GM08714 (cell line): ENCODE data around the gene C4orf17.
"Not testable (repeated sequence)": the region's sequence is repeated elsewhere in the genome, so short reads cannot be mapped to it uniquely, and the experiment has no call there.

Experiments
- H3K4me3 ChIP-seq: fragments of 200-500 bp; sonication (Bioruptor generic); 2 replicates; pipeline ENCODE4 v1.5.1; 2014; ENCODE audit warnings: mild to moderate bottlenecking, low read length, inconsistent platforms
- ZNF274 ChIP-seq: IDR thresholded peaks from 2 replicates; pipeline ENCODE4 v1.6.1; 2012; ENCODE audit warnings: mild to moderate bottlenecking, low read depth, low read length

The C4orf17 gene

DNA sequence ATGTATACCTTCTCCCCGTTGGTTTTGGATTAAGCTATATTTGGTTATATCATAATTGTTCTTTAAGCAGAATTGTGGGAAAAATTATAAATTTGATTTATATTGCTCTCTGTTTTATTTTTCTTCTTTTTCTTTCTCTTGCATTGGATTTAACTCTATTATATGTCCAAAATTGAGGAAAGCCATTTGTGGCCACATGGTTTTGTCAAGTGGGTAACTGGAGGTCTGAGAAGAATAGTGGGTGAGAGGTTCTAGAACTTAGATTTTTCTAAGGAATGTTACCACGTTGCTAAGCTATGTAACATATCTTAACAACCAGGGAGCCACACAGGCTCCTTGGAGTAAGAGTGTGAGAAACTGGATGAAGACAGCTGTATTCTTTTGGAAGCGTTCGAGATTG lies at the start of gene C4orf17:
C4orf17 (plus strand) TSS at position 301 of the 400 bp plus-strand sequence. CDS start 2,061 bp downstream, outside the sequence.
- no peak for TF ChIP-seq ZNF274
- no peak within 1 kb of the TSS for H3K4me3 ChIP-seq

DNA sequence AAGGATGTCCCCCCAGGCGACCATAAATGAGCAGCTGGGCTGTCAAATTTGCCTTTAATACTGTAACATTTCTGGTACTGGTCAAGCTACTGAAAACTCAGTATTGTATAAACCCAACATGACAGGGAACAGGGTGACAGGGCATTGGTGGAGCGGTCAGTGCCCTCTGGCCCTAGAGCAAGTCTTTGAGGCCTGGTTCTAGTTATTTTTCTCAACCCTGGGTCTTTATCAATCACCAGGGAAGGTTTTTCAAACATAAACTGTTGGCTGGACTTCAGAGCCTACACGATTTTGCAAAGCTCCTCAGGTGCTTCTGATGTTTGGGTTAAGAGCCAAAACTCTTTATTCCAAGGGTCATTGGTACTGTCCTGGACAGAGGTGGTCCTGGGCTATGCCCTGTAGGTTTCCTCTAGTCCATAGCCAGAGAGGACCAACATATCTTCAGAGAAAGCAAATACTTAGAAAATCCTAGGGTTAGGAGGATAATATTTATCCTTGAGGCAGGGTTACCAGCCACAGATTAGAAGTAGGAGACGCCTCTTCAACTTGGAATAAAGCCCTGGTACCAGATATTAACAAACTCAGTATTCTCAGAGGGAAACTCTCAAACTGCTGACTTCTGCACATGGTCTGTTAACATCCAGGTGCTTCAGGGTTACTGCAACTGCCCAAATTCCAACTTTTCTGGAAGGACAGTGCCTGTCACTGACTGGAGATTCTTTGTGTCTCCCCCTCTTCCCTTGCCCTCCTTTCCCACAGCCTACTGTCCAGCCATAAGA lies 49.0 kb upstream of the C4orf17 start:
- H3K4me3 ChIP-seq = no peak overlapping the region
- no peak for TF ChIP-seq ZNF274

DNA sequence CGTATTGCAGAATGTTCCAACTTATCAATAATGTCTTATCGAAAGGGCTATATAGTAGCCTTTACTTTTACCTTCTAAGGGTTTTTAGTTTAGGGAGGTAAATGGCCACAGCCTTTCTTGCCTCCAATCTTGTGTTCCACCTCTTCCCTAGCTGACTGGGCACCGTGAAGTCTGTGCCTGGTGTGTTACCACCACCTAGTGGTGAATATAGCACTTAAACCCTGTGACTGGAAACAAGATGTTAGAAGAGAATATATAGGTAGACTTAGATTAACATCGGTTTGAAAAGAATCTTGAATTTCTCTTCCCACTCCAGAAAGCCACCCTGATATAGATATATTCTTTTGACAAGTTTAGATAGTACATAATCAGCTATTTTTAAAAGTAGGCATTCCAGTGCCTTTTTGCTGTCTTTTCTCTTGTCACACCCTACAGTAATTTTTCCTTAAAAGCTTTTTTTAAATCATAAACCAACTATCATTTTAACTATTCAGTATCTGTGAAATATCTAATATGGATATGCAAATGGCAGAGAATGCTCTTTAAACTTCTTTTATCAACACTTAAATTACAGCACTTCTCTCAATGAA lies 47.9 kb upstream of the C4orf17 start:
- TF ChIP-seq ZNF274 = no peak
- no peak overlapping the region for H3K4me3 ChIP-seq

DNA sequence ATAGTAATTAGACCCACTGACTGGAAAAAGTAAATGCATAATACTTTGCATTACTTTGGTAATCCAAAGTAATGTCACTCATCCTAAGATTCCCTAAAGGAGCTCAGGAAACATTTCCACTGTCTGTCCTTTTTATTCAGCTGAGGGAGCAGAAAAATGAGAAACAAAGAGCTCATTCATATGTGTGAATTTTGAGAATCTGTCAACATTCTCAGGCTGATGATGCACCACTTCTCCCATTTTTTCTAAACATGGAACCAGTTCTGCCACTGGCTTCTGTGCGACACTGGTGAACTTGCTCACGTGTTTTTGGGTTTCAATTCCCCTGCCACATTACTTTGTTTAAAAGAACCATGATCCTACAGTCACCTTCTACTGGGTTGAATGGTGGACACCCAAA lies 47.3 kb upstream of the C4orf17 start:
- no peak for TF ChIP-seq ZNF274
- no peak overlapping the region for H3K4me3 ChIP-seq

DNA sequence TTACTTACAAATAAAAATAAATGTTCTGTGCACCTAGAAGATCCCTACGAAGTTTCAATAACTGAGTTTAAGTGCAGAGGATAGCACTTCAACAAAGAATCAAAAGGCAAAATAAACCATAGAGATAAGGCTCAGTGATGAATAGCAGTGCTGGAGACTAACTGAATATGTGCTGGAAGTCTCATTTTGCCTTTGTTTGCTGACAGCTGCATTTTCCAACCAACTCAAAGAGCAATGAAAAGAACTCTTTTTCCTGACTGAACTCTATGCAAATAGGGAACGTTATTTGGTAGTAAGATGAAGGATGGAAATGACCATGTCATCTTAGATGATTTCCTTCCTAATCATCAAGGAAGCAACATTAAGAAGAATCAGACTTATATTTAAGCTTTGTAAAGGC lies 42.9 kb upstream of the C4orf17 start:
- TF ChIP-seq ZNF274 = no peak
- no peak overlapping the region for H3K4me3 ChIP-seq

DNA sequence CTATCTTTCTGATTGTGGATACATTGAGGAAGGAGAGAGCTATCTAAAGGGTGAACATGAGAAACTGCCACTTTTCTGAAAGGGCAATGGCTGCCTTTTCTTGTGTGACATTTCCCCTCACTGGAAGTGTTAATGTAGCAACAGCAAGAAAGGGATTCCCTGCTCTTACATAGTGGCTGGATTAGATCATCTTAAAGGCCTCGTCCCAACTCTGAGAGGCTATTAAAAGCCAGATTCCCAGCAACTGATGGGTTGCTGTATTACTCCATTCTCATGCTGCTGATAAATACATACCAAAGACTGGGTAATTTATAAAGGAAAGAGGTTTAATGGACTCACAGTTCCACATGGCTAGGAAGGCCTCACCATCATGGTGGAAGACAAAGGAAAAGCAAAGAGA lies 41.9 kb upstream of the C4orf17 start:
- no peak for TF ChIP-seq ZNF274

DNA sequence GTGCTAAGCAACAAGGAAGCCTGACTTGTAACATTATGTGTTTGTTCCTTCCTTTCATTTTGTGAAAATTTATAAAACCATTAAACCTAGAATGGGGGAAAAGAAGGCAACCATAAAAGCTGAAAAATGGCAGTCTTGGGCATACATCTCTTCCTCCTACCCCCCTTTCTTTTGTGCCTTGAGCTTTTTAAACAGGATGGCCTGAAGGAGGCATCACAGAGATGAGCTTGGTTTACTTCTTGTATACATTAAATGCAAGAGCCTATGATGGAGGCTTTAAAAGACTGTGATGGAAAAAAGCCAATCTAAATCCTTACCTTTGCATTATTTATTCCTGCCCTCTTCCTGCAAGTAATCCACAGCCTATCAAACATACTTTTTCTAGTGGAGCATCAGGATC lies 39.5 kb upstream of the C4orf17 start:
- H3K4me3 ChIP-seq = no peak overlapping the region
- no peak for TF ChIP-seq ZNF274

More for the DNA sequence above, 41.9 kb upstream of the C4orf17 start:
- H3K4me3 ChIP-seq = no peak overlapping the region

DNA sequence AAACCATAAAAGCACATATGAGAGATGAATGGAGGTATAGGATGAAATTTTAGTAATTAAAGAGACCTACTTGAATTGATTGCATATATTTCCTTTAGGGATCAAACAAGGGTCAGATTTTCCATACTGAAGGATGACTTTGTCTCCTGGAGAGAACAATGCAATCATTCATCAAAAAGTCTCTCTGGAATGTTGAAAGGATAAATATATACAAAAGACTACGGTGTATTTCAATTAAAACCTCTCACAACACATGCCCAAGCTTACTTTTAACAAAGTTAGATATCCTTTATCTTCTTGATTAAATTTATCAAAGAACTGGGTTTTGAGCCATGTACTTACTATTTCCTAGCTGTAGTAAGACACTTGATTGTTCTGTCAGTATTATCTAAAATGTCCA lies 38.9 kb upstream of the C4orf17 start:
- TF ChIP-seq ZNF274 = no peak
- H3K4me3 ChIP-seq = no peak overlapping the region

DNA sequence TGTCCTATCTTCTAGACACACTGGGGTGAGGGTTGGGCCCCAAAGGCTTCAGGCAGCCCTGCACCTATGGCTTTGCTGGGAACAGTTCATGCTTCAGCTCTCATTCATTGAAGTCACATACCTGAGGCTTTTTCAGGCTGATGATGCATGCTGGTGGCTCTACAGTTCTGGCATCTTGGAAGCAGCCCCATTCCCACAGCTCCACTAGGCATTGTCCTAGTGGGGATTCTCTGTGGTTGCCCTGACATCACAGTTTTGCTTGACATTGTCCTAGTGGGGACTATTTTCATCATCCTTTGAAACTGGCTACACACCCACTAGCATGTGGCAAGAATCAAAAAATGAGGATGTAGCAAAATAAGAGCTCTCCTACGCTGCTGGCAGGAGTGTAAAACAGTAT lies 37.7 kb upstream of the C4orf17 start:
- H3K4me3 ChIP-seq = no peak overlapping the region
- TF ChIP-seq ZNF274 = no peak

DNA sequence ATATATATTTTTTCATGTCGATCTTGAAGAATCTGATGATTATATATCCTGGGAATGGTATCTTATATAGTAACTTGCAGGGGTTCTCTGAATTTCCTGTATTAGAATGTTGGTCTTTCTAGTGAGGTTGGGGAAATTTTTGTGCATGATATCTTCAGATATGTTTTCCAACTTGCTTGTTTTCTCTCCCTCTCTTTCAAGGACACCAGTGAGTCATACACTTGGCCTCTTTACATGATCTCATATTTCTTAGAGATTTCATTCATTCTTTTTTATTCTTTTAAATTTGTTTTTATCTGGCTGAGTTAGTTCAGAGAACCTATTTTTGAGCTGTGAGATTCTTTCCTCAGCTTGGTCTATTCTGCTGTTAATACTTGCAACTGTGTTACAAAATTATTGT lies 27.2 kb upstream of the C4orf17 start:
- no peak overlapping the region for H3K4me3 ChIP-seq
- no peak for TF ChIP-seq ZNF274

DNA sequence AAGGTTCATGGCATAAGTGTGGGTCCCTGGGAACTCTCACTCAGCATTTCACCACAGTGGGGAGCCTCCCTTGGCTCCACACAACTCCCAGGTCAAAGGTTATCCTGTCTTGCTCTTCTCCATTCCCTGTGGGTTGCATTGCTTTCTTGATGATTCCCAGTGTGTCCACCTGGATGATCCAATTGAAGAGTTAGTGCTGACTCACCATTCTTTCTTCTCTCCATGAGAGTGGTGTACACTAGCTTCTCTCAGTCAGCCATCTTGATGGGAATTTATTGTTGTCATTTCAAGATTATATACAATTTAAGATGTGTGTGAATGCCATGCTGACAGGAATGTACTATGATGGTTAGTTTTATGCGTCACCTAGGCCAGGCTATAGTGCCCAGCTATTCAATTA lies 25.6 kb upstream of the C4orf17 start:
- H3K4me3 ChIP-seq = no peak overlapping the region
- no peak for TF ChIP-seq ZNF274

DNA sequence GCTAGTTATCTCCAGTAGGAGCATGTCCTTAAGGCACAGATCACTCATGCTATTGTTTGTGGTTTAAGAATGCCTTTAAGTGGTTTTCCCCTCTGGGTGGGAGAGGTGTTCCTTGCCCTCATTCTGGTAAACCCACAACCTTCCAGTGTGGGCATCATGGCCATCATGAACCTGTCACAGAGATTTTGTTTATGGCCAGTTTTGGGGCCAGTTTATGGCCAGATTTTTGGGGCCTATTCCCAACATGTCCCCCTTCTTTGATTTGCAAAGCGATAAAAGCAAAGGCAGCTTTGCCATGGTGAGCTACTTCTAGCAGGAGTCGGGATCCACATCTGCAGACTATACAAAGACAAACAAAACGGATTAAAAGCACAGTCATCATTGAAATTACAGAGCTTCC lies 24.2 kb upstream of the C4orf17 start:
- not testable (repeated sequence) for H3K4me3 ChIP-seq

DNA sequence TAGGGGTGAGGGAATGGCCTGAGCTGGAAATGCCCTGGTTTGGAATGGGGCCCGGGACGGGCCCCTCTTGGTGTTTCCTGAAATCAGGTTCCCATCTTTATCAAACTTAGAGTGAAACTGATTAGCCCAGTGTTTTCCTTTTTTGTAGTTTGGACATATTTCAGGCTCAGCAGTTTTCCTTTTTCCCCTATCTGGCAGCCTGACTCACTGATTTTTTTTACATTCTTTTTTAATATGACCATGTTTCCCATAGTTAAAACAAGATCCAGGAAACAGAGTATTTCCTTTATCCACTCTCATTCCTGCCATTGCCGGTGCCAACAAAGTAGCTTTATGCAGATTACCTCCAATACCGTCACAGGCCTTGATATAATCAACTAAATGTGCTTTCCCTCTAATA lies 20.5 kb upstream of the C4orf17 start:
- TF ChIP-seq ZNF274 = no peak
- no peak overlapping the region for H3K4me3 ChIP-seq

DNA sequence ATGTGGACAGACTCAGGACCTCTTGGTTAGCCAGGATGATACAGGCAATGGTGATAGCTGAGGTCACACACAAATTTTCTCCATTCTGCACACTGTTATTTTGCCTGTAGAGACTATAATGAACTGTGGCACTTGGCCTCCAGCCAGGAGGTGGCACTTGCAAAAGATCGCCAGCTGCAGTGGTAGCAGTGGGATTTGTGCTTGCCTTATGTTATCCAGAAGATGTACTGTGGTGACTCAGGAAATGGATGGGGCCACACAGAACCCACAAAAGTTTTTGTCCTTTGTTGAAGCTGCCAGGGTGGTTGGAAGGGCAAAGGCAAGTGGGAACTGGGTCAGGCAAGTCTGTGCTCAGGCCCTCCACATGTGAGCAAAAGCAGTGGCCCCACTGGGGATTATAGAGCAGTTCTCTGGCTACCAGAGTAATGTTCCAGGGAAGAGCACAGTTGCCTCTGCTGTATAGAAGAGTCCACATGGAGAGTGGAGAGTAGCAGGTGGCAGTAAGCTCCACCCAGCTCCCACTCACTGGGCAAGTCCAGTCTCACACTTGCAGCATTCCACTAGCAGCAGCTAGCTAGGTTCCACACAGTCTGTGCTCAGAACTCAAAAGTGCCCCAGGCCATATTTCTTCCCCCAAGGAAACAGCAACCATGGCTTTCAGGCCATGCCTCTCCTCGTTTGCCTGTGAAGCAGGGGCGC lies 5.9 kb upstream of the C4orf17 start:
- no peak for TF ChIP-seq ZNF274
- no peak overlapping the region for H3K4me3 ChIP-seq

DNA sequence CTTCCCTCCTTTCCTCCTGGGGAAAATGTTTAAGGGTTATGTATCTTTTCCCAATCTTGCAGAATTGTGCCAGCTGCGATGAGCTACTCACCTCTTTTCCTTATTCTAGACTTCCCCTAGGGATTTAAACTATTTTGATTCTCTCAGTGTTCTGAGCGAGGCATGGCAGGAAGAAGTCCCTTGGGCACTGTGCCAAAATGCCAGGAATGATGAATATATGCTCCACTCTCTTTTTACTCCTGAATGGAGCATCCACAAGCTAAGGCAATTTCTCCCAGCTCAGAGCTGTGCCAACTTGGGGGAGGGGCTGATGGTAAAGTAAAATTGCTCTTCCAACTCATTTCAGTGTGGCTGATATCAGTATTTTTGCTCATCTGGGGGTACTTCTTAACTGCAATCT lies 4.0 kb upstream of the C4orf17 start:
- no peak for TF ChIP-seq ZNF274
- H3K4me3 ChIP-seq = no peak overlapping the region
